GM18507 (cell line): ENCODE measurements around the gene PRRT1.
"Not testable (repeated sequence)": the region's sequence is repeated elsewhere in the genome, so short reads cannot be mapped to it uniquely, and the experiment has no call there.

ENCODE experiments used
- DNase-seq: peaks from one replicate; pipeline ENCODE4 v3.0.0; 2011; ENCODE audit warnings: low read depth; ENCODE audit not compliant: insufficient read length; ENCODE audit errors: extremely low spot score
- FAIRE-seq: peaks from 2 replicates; lab custom pipeline; 2011; peaks lifted over from hg19 to GRCh38; lab: Jason Lieb, UNC

PRRT1 gene

DNA sequence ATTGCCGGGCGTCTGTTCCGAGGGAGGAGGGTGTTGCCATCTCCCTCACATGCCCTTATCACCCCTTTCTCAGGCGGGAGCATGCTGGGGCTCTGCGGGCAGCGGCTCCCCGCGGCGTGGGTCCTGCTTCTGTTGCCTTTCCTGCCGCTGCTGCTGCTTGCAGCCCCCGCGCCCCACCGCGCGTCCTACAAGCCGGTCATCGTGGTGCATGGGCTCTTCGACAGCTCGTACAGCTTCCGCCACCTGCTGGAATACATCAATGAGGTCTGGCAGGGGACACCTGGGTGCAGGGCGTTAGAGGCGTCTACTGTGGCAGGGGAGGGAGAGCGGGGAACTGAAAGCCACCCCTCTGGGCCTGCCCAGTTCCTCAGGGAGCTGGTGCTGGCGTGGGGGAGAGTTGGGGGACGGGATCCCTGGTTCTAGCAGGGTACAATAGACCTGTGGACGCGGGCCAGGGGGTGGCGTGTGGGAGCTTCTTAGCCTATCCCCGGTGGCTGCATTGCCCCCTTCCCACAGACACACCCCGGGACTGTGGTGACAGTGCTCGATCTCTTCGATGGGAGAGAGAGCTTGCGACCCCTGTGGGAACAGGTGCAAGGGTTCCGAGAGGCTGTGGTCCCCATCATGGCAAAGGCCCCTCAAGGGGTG, 2.9 kb upstream of the PRRT1 start:
- DNase-seq (peak; percentile 58), FAIRE-seq (peak; percentile 77)

DNA sequence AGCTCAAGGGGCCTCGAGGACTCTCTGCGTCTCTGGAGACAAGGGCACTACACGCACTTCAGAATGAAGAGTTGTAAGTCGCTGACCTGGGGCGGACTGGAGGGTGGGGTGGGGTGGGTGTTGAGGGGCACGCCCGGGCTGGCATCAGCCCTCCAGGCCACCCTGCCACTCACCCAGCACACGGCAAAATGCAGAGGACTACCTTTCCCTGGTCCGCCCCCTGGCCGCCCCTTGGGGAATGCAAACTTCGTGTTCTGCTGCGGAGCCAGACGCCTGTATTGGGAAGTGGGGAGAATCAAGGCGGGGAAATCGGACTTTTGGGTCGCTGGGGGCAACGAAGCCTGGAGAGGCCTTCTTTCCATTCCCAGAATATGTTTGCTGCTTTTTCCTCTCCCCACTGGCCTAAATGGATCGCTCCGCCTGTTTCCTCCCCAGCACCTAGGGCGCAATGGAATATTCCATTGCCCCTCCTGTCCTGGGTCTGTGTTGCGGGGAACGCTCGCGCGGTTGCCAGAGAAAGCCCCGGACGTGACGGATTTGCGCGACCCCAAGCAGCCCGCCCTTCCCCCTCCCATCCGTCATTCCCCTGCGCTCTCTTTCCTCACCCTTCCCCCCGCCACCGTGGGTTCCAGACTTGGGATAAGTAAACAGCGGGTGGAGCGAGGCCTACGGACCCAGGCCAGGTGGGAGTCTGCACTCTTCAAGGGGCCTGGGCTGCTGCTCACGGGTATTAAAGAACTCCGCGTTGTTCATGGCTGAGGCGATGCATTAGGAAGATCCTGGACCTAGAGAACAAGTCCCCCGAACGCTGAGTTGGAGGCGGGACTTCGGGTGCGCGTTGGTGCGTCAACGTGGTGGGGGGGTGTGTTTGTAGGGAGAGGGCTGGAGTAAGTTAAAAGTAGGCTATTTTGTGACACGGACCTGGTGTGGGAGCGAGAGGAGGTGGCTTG, 2.1 kb upstream of the PRRT1 start, which contains the start of gene PPT2:
Gene PPT2, plus strand, starts transcription at position 578 of the 950 bp plus-strand sequence. CDS start 454 bp downstream, outside the sequence.
- FAIRE-seq (no peak), DNase-seq (no peak)

DNA sequence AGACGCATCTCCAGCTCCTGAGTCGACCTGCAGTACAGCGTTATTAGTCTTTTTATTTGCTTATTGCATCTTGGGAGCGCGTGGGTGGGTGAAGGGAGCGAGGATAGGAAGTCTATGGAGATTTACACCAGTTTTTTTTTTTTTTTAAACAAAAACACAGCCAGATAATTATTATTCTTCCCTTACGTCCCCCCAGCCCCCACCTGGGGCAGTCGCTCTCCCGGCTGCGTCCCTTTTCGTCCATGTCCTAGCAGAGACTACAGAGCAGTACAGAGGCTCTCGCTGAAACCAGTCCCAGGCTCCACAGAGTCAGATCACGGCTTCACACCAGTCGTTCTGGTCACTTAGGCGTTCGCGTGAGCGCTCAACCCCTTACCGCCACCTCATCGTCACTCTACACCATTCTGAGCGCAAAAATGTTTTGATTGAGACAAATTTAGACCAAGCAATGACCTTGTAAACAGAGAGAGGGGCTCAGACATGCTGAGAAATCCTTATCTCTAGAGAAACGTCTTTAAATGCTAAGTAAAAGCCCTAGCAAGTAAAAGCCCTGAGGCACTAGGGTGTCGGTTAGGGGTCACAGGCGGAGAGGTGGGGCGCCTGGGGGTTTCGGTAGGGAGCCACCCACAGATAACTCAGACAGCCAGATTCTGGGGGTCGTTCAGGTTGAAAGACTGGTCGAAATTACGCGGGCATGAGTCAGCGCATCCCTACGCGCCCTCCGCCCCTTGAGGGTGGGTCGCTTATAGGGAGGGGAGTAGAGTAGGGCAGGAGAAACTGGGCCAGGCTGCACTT, 1.2 kb upstream of the PRRT1 start:
- no peak for DNase-seq
- FAIRE-seq, result no peak

DNA sequence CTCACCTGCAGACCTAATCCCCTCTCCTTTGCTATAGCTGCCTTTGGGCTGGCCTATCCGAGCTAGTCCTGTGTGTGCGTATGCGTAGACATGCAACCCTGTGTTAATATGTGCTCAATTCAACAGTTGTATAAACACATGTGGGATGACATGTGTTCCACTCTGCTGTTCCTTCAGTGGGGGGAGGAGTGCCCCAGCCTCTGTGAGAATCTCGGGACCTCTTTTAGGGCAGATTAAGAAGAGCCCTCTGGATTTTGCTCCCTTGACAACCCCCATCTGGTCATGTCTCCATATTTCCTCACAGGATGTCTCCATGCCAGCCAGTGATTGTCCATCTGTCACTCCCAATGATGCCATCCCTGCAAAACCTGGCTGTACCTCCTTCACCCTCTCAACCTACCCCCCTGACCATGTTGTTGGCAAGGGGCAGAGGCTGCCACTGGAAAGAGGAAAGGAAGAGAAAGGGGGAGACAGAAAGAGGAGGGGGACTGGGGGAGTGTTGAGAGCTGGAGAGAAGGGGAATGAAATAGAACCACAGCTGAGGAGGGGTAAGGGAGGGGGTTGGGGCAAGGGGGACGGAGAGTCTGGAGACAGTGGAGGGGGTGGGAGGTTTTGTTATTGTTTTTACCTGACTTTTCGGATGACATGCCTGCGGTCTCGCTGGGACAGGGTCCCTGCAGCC, 417 bp downstream of the PRRT1 start:
- DNase-seq (no peak), FAIRE-seq (no peak)

DNA sequence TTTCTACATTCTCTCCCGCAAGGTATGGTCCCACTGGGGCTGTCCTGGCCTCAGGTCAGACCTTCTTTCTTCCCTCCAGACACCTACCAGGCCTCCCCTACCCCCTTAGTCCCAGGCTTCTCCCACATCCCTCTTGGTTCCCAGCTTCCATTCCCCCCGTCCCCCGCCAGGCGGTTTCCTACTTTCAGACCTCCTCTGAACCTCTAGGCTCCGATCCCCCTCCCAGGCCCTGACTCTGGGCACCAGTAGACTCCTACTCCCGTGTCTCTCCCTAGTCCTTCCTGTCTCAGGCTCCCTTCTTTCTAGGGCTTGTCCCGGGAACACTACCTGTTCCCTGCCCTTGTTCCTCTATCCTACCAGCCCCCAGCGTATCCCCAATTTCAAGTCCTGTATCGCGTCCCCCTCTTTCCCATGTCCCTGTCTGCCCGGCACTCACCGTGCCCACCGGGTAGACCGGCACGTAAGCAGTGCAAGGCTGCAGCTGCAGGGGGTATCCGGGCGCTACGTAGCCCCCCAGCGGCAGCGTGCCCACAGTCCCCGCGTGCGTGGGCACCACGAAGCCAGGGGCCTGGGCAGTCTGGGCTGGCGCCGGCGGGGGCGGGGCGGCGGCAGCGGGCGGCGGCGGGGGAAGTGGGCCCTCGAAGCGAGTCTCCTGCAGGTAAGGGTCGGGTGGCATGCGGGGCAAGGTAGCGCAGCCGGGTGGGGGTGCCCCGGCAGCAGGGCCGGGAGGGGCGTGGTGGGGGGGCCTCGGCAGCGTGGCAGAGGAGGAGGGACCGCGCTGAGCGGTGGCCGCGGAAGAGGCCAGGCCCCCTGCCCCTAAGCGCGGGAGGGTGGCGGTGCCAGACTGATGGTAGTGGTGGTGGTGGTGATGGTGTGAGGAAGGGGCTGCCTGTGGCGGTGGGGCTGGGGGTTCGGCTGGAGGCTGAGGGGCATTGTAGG, 1.5 kb downstream of the PRRT1 start:
- FAIRE-seq (no peak), DNase-seq (no peak)

DNA sequence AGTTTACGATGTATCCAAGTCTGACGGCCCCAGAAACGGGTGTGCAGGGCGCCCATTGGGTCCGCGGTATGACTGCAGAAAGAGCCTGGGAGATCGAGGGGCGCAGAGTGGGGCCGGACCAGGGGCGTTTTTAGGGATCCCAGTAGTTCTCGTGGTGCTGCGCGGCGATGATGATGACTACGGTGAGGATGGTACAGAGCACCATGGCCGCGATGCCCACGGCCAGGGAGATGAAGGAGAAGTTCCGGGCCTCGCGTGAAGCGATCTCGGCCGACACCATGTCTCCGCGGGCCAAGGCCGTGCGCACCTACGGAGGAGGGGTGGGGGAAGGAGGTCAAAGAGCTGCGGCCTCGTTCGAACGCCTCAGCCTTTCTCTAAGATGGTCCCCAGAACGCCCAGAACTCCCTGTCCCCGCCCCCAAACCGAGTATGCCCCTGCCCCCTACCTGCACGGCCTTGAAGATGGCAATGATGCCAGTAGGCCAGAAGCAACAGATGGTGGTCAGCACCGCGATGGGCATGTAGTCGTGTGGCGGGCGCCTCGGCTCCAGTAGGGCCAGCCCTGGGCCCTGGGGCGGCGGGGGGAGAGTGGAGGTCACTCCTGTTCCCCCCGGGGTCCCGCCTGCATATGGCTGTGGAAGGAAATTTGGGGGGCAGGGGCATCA, 2.5 kb downstream of the PRRT1 start:
- FAIRE-seq (no peak), DNase-seq (no peak)

DNA sequence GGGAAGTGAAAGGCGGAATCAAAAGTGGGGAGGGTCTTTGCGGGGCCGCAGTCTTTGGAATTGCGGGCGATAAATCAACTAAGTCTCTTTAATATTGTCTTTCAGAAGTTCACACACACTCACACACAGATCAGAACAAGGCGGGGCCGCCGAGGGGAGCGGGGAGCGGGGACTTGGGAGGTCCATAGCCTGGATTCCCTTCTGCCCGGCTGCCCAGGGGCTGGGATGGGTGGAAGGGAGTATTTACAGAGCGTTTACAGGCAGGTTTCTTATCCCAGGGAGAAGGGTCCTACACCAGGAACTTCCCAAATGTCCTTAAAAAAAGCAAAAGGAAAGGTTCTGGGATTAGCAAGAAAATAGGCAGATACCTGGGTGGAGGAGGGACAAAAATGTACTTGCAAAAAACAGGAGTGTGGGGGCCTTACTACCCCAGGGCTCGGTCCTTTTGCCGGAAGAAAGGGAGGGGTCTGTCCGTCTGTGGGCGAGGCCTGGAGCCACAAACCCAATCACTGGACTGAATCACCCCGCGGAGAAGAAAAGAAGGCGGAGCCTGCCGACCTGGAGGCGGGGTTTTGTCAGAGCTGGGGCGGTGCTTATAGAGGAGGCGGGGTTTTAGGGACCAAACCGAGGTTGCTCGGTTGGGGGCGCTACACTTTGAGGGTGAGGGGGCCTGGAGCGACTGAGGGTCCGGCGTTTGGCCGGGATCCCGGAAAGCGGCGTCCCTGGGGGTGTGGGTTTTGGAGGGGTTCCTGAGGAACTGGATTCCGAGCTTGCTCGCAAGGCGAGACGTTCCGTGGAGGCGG, 3.2 kb downstream of the PRRT1 start:
- FAIRE-seq (no peak), DNase-seq (no peak)

DNA sequence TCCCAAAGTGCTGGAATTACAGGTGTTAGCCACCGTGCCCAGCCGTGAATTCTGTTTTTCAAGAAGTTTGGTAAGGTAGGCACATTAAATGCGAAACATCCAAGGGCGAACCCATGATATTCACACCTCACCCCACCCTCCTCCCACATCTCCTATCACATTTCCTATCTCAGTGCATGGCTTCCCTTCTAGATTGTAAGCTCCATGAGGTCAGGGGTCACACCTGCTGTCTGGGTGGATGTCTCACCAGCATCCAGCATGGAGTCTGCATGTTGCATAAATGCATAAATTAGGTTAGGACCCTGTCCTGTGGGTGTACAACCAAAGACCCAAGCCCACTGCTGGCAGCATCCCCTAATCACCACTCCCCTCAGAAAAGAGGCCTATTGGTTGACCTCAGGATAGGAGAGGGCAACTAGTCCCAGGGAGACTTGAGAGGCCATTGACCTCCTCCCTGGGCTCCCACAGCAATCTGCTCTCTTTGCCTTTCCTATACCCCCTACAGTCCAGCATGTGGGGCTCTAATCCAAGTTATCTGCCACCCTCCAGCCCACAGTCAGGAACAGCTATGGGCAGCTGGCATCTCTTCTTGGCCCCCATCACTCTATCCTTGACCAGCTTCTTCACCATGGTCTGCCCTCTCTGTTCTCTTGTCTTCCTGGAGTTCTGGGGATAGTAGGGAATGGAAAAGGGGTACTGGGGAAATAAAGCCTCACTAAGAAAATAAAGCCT, 4.2 kb downstream of the PRRT1 start:
- no peak for FAIRE-seq
- DNase-seq, result no peak

DNA sequence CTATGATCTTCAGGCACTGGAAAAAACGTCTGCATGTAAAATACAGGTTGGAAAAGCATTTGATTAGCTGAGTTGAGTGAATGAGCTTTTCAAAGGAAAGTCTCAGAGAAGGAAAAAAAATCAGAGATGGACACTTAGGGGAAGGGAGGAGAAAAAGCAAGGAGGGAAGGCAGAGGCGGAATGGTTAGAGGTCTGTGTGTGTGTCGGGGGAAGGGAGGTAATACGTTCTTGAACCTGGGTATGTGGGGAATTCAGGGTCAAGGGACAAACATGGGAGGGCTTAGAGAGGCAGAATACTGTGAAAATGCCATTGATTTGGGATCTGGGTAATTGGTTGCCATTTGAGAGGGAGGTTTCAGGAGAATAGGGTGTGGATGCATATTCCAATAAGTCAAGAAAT, 5.1 kb downstream of the PRRT1 start:
- no peak for DNase-seq
- FAIRE-seq, result no peak

DNA sequence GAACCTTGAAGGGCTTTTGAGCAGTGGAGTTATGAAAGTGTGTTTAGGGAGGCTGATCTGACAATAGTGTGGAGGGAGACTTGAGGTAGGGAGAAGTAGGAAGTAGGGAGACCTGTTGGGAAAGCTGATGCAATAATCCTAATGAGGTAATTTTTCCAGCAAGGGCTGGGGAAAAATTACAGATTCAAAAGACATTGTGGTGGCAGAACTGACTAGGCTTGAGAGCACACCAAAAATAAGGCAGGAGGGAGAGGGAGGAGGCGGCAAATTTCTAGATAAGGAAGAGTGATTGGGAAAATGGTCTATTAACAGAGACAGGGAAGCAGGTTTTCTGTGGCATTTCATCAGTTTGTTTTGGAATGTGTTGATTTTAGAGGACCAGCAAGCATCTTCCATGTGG, 5.5 kb downstream of the PRRT1 start:
- DNase-seq (no peak), FAIRE-seq (no peak)

DNA sequence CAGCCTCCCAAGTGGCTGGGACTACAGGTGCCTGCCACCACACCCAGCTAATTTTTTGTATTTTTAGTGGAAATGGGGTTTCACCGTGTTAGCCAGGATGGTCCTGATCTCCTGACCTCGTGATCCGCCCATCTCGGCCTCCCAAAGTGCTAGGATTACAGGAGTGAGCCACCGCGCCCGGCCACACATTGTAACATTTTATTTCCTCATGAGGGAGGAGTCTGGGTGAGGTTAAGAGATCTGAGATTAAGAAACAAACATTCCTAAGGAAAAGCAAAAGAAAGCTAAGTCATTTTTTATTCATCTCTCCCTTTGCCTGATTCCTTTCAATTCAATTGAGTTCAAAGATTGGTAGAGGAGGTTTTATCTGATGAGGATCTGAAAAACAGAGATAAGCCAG, 7.5 kb downstream of the PRRT1 start:
- not testable (repeated sequence) for DNase-seq, FAIRE-seq

DNA sequence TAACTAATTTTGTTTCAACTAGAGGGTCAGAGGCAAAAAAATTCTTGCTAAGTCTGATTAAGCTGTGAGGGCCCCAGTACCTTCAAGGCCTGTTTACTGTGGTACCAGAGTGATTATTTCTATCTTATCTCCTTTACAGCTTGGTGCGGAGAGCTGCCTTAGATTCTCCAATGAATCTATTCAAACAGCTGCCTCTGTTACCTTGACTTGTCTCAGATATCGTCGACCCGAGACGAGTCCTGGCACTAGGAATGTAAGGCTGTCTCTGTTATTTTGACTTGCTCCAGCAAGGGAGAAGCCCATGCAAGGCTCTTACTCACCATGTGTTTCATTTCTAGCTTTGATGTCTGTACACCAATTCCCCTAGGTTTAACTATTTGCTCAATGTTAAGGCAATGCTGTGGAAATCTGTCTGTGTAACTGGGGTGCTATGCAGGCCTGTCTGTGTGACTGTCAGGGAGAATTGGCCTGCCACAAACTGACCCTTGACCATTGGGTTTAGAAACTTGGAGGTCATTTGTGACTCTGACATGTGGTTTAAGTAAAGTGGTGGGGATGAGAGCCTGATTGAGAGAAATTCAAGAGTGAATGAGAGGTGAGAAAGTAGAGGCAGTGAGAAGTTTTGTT, 11.2 kb downstream of the PRRT1 start:
- FAIRE-seq (no peak), DNase-seq (no peak)

DNA sequence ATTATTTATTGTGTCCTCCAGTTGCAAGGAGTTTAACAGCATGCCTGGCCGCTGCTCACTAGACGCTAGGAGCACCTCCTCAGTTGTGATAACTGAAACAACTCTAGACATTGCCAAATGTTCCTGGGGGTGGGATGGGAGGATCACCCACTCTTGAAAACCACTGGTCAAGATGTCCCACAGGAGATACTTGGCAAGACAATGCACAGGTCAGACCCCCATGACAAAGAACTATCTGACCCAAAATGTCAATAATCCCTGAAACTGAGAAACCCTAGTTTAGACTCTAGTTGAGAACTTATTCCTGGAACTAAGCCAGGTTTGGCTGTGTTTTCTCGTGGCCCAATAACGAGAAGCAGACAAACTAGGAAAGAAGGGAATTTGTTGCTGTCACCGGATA, 12.1 kb downstream of the PRRT1 start:
- DNase-seq, result no peak
- FAIRE-seq, result no peak

DNA sequence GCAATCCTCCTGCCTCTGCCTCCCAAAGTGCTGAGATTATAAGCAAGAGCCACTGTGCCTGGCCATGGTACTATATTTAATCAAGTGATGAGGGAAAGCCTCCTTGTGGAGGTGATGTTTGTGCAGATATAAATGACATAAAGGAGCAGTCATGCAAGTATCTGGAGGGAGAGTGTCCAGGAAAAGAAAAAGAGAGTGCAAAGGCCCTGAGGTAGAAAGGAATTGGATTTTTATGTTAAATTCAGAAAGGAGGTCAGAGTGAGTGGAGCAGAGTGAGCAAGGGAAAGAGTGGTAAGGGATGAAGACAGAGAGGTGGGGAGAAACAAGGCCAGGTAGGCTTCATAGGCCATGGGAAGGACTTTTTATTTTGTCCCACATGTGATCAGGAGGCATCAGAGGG, 14.3 kb downstream of the PRRT1 start:
- DNase-seq (no peak), FAIRE-seq (no peak)

DNA sequence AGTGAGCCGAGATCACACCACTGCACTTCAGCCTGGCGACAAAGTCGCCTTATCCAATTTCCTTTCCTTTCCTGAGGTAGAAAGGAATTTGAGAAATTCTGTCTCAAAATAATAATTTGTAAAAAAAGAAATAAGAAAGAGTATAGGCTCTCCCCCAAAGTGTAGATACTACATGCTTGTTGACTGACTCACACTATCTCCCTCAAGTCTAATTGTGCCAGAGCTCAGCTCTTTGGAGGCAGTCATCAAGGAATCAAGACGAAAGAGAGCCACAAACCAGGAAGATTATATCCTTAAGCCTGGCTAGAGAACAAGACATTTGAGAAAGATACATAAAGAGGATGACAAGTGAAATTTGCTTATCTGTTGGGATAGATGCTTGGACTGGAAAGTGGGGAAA, 18.0 kb downstream of the PRRT1 start:
- DNase-seq (no peak), FAIRE-seq (no peak)

DNA sequence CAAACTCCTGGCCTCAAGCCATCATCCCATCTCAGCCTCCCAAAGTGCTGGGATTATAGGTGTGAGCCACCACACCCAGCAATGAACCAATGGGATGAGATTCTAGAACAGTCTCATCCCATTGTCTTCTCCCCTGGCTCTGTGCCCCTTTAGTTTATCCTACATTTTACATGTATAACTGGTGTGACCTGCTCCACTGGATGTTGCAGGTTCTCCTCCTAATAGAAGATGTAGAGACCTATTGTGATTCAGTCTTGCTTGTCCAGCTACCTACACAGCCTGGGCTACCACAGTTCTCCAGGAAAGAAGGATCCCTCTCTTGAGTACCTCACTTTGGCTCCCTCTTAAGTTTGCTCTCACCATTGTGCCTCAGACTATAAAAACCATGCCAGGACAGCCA, 19.6 kb downstream of the PRRT1 start:
- no peak for FAIRE-seq
- no peak for DNase-seq
